Dermis blood vessel endothelial cell (primary cell): ENCODE measurements around the gene CCDC77. TPM values are rescaled to one million over a fixed set of nuclear protein-coding genes. Genes with fewer than 3 reads are reported as not detected.

Experiments used
- DNase-seq: peaks from one replicate; pipeline ENCODE4 v3.0.0; 2010
- total RNA-seq: library from RNA; depleted of rRNA; stranded (reverse); fragments of >200 nt; gene quantifications from 2 replicates; pipeline ENCODE4 v1.2.3, GENCODE V29; 2014

CCDC77 gene
- total RNA-seq, 1 donor from 2014 or later: 6.6 TPM

- no peak for DNase-seq
These were observed 53.4 kb downstream of the CCDC77 start for GRCh38 chr12:454833-455232.

- no peak for DNase-seq
These were observed 54.4 kb downstream of the CCDC77 start for GRCh38 chr12:455821-456220.

GRCh38 chr12:457676-458075 lies 56.2 kb downstream of the CCDC77 start:
- DNase-seq: no peak

GRCh38 chr12:459050-459429 lies 57.6 kb downstream of the CCDC77 start:
- no peak for DNase-seq

- peak; percentile 27 for DNase-seq
These were observed 58.2 kb downstream of the CCDC77 start, which contains the start of gene B4GALNT3 for GRCh38 chr12:459430-460258. Gene B4GALNT3 (plus strand): TSS chr12:459939. CDS start chr12:460377, 438 bp downstream.

GRCh38 chr12:460261-461230 lies 59.1 kb downstream of the CCDC77 start:
- DNase-seq: no peak

- no peak for DNase-seq
These were observed 60.0 kb downstream of the CCDC77 start for GRCh38 chr12:461425-461824.

- no peak for DNase-seq
These were observed 61.7 kb downstream of the CCDC77 start for GRCh38 chr12:462936-463705.

GRCh38 chr12:464484-465267 lies 63.2 kb downstream of the CCDC77 start:
- DNase-seq: no peak

GRCh38 chr12:466039-466438 lies 64.6 kb downstream of the CCDC77 start:
- no peak for DNase-seq

- DNase-seq: no peak
These were observed 65.3 kb downstream of the CCDC77 start for GRCh38 chr12:466762-467161.

- no peak for DNase-seq
These were observed 66.1 kb downstream of the CCDC77 start for GRCh38 chr12:467591-467990.

GRCh38 chr12:468671-469389 lies 67.4 kb downstream of the CCDC77 start:
- peak; percentile 48 for DNase-seq

GRCh38 chr12:470133-470532 lies 68.7 kb downstream of the CCDC77 start:
- DNase-seq: no peak

- no peak for DNase-seq
These were observed 71.8 kb downstream of the CCDC77 start for GRCh38 chr12:473198-473597.

- no peak for DNase-seq
These were observed 72.6 kb downstream of the CCDC77 start for GRCh38 chr12:473863-474577.

GRCh38 chr12:475286-475685 lies 73.8 kb downstream of the CCDC77 start:
- no peak for DNase-seq

GRCh38 chr12:479161-479560 lies 77.7 kb downstream of the CCDC77 start:
- no peak for DNase-seq

- DNase-seq: no peak
These were observed 79.7 kb downstream of the CCDC77 start for GRCh38 chr12:480831-481816.
